ENCODE measurements around the gene ANXA2R.

The ANXA2R gene

DNA sequence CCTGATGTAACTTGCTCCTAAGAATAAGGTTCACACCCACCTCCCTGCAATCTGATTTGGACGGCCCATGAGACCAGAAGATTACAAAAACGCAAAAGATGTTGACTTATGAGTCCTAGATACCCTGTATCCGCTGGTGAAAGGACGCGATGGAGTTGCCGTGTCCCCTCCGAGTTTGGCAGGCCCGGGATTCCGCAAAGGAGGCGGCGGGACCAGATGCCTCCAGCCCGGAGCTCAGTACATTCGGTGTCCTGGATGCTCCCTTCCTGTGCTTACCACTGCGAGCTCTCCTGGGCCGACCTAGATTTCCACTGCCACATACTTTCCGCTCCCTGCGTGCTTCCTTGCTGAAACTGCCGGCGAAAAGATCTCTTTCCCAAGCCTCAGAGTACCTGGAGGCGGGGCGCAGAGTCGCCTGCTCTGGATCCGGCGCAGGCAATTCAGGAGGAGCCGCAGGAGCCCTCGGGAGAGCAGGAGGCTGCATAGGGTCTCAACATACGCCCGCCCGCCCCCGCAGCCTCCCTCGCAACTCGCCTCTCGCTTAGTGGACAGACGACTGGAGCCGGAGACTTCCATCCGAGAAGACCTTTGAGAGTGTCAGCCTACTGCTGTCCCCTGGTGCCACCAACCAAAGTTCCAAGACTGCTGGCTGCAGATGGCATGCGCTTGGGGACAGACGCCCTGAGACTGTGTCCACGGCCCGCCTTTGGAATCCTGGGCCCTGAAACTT is 39.8 kb downstream of the ANXA2R start:
- DNase-seq (ENCODE audit: low read depth): no peak

DNA sequence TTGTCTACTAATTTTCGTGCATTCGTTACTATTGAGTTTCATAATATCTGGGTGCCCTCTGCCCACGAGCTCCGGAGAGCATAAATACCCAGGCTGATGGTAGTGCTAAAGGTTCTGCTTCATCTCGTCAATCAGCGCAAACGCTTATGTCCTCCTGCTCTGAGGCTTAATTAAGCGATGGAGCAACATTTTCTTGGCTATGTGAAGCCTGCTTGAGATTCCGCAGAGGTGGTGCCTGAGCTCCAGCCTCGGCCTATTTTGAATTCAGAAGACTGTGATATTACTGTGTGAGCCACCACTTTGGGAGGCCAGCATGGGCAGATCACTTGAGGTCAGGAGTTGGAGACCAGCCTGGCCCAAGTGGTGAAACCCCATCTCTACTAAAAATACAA is 44.8 kb downstream of the ANXA2R start:
- DNase-seq (ENCODE audit: low read depth): no peak

- DNase-seq (ENCODE audit: low read depth): no peak
Observed at GRCh38 chr5:42994555-42995359, 45.4 kb downstream of the ANXA2R start.

GRCh38 chr5:42994246-42994554 is 45.9 kb downstream of the ANXA2R start:
- no peak for DNase-seq (ENCODE audit: low read depth)

GRCh38 chr5:42993516-42994245 is 46.4 kb downstream of the ANXA2R start:
- DNase-seq (ENCODE audit: low read depth): no peak

GRCh38 chr5:42992088-42992879 is 47.8 kb downstream of the ANXA2R start:
- DNase-seq (ENCODE audit: low read depth): no peak

- DNase-seq (ENCODE audit: low read depth): no peak
Observed at GRCh38 chr5:42991404-42992087, 48.6 kb downstream of the ANXA2R start.

- DNase-seq (ENCODE audit: low read depth): no peak
Observed at GRCh38 chr5:42990892-42991291, 49.2 kb downstream of the ANXA2R start.

All from HS-27A (cell line).